Activated CD8-positive, alpha-beta T cell treated with anti-CD3 and anti-CD28 coated beads for 36 hours (primary cell): ENCODE data around the gene XPR1. TPM values are rescaled to one million over a fixed set of nuclear protein-coding genes. Genes with fewer than 3 reads are reported as not detected.

ENCODE experiments used
- ATAC-seq: fragments of 200-7000 bp; cut with Tn5 transposase; one replicate; pipeline ENCODE4 v1.10.0; 2021; ENCODE audit warnings: mild to moderate bottlenecking, moderate library complexity
- CTCF ChIA-PET: fragments of 350-600 bp; sonication (Branson Sonifier 250); formaldehyde crosslinking; loops from one replicate; lab custom pipeline; 2021; ENCODE audit warnings: antibody characterized with exemption; lab: Charles Lee
- POLR2A ChIA-PET: fragments of 350-600 bp; sonication (Branson Sonifier 250); formaldehyde crosslinking; loops from one replicate; lab custom pipeline; 2021; ENCODE audit warnings: antibody characterized with exemption; lab: Charles Lee
- DNase-seq: peaks from one replicate; pipeline ENCODE4 v3.0.0-alpha.2; 2020
- H3K27ac Mint-ChIP-seq: one replicate; pipeline ENCODE4 v1.8.0; 2021; ENCODE audit warnings: mild to moderate bottlenecking, mixed read lengths
- H3K27me3 Mint-ChIP-seq: one replicate; pipeline ENCODE4 v1.8.0; 2021; ENCODE audit warnings: mixed read lengths
- H3K36me3 Mint-ChIP-seq: one replicate; pipeline ENCODE4 v1.8.0; 2021; ENCODE audit warnings: low read depth, mixed read lengths
- H3K4me1 Mint-ChIP-seq: one replicate; pipeline ENCODE4 v1.8.0; 2021; ENCODE audit warnings: low read depth, mixed read lengths
- H3K4me3 Mint-ChIP-seq: one replicate; pipeline ENCODE4 v1.8.0; 2021; ENCODE audit warnings: mild to moderate bottlenecking, moderate library complexity, mixed read lengths
- H3K9me3 Mint-ChIP-seq: one replicate; pipeline ENCODE4 v1.8.0; 2021; ENCODE audit warnings: mixed read lengths
- CTCF ChIP-seq: fragments of 200-600 bp; IDR thresholded peaks from one replicate; pipeline ENCODE4 v1.8.0; 2022; ENCODE audit warnings: antibody characterized with exemption, mild to moderate bottlenecking
- intact Hi-C: fragments of 100-400 bp; cut with micrococcal nuclease; formaldehyde crosslinking; loops from one replicate; pipeline ENCODE4 v1.10.0; 2022
- total RNA-seq, 2 experiments: library from RNA; stranded (reverse); gene quantifications; one replicate each; pipeline ENCODE4 v1.2.3, GENCODE V29; 2021

Gene XPR1
- total RNA-seq, 2 experiments from 2014 or later: 12.8 to 14.4 TPM

GRCh38 chr1:180612632-180613031 lies 19.2 kb upstream of the XPR1 start:
- H3K9me3 Mint-ChIP-seq: no peaks in the 10 kb centered on the region
- H3K27ac Mint-ChIP-seq: no peak overlapping the region

GRCh38 chr1:180614730-180615129 lies 17.1 kb upstream of the XPR1 start:
- POLR2A ChIA-PET: no interaction called here
- DNase-seq: no peak

More at GRCh38 chr1:180612632-180613031, 19.2 kb upstream of the XPR1 start:
- DNase-seq (no peak), ATAC-seq (no peak)
- Mint-ChIP-seq H3K4me3 (no peak overlapping the region), H3K4me1 (peaks cover 5% of the 10 kb centered on the region), H3K36me3 (no peaks in the 10 kb centered on the region), H3K27me3 (no peaks in the 10 kb centered on the region)
- ChIA-PET CTCF (interaction anchor here (0.6 kb wide), 1 partner anchor 31 kb away, joined by 3 read pairs; no protein-coding TSS in a partner anchor), POLR2A (no interaction called here)
- TF ChIP-seq CTCF: no peak
- intact Hi-C loops: no loop called here

GRCh38 chr1:180615493-180616290 lies 16.1 kb upstream of the XPR1 start:
- Mint-ChIP-seq H3K9me3 (no peaks in the 10 kb centered on the region), H3K27ac (no peak overlapping the region), H3K4me1 (peaks cover 5% of the 10 kb centered on the region), H3K4me3 (no peak overlapping the region), H3K27me3 (no peaks in the 10 kb centered on the region), H3K36me3 (no peaks in the 10 kb centered on the region)
- intact Hi-C loops: no loop called here
- DNase-seq (no peak), ATAC-seq (no peak)
- POLR2A ChIA-PET: interaction anchor here (0.9 kb wide), 1 partner anchor 16 kb away, joined by 6 read pairs; the partner anchor contains the start of gene XPR1
- CTCF ChIA-PET: interaction anchor here (1.3 kb wide), 1 partner anchor 100 kb away, joined by 3 read pairs; no protein-coding TSS in a partner anchor
- no peak for TF ChIP-seq CTCF

More at GRCh38 chr1:180614730-180615129, 17.1 kb upstream of the XPR1 start:
- H3K4me3 Mint-ChIP-seq: no peak overlapping the region
- ATAC-seq: no peak
- H3K36me3 Mint-ChIP-seq: no peaks in the 10 kb centered on the region
- H3K27me3 Mint-ChIP-seq: no peaks in the 10 kb centered on the region
- CTCF ChIA-PET: interaction anchor here (1.3 kb wide), 1 partner anchor 99 kb away, joined by 3 read pairs; no protein-coding TSS in a partner anchor
- TF ChIP-seq CTCF: no peak
- intact Hi-C loops: no loop called here
- no peaks in the 10 kb centered on the region for H3K9me3 Mint-ChIP-seq
- H3K4me1 Mint-ChIP-seq: peaks cover 5% of the 10 kb centered on the region
- H3K27ac Mint-ChIP-seq: no peak overlapping the region

- H3K9me3 Mint-ChIP-seq: no peaks in the 10 kb centered on the region
- H3K4me3 Mint-ChIP-seq: no peak overlapping the region
- ChIA-PET CTCF (no interaction called here), POLR2A (interaction anchor here (0.9 kb wide), 1 partner anchor 15 kb away, joined by 6 read pairs; the partner anchor contains the start of gene XPR1)
- no peak for TF ChIP-seq CTCF
- H3K4me1 Mint-ChIP-seq: peaks cover 2% of the 10 kb centered on the region
- ATAC-seq: no peak
- no peaks in the 10 kb centered on the region for H3K36me3 Mint-ChIP-seq
- H3K27ac Mint-ChIP-seq: no peak overlapping the region
- intact Hi-C loops: no loop called here
- DNase-seq: no peak
- no peaks in the 10 kb centered on the region for H3K27me3 Mint-ChIP-seq
Observed at GRCh38 chr1:180616439-180616838, 15.4 kb upstream of the XPR1 start.
